ENCODE measurements around the gene IL12RB1. TPM values are rescaled to one million over a fixed set of nuclear protein-coding genes. Genes with fewer than 3 reads are reported as not detected.
A peak's percentile ranks its signal among the peaks of the same experiment; 100 is the strongest.

IL12RB1 gene
- total and polyA plus RNA-seq, 7 donors, result 0.14 to 0.53 (median 0.17) TPM; not detected in 1

- Histone ChIP-seq H3K27me3 (ENCODE audit: insufficient read depth in 3 of 3, low read length in 2 of 3) (no peaks in the 10 kb centered on the region), H3K4me1 (peaks cover 44% of the 10 kb centered on the region), H3K9me3 (no peaks in the 10 kb centered on the region), H3K4me3 (peak overlapping the region; percentile 59), H3K27ac (peak overlapping the region; percentile 97), H3K36me3 (ENCODE audit: insufficient read depth in 1 of 2, low read depth in 1 of 2) (no peaks in the 10 kb centered on the region)
- WGBS, 3 donors, result 42 to 55% (median 45%) methylated on average over 23 of the region's 23 CpGs
- TF ChIP-seq CTCF (IDR thresholded peaks at IDR 0.05), result no peak
- ATAC-seq, result peak in 2 of 4 donors; percentile 1 to 15
- DNase-seq, result peak; percentile 87 to 94
- intact Hi-C loops (cut with DNase I), result loop anchor here in 1 of 2 donors (5.0 kb wide), 1 partner anchor 1736 kb away; no protein-coding TSS in a partner anchor
Observed at GRCh38 chr19:18023622-18024251, 63.0 kb downstream of the IL12RB1 start.

- Histone ChIP-seq H3K27ac (peak overlapping the region; percentile 97), H3K9me3 (no peaks in the 10 kb centered on the region), H3K27me3 (ENCODE audit: insufficient read depth in 3 of 3, low read length in 2 of 3) (no peaks in the 10 kb centered on the region), H3K36me3 (ENCODE audit: insufficient read depth in 1 of 2, low read depth in 1 of 2) (no peaks in the 10 kb centered on the region), H3K4me3 (peak overlapping the region; percentile 59), H3K4me1 (peaks cover 60% of the 10 kb centered on the region)
- TF ChIP-seq CTCF (IDR thresholded peaks at IDR 0.05), result no peak
- ATAC-seq, result peak; percentile 18 to 46 (median 31)
- peak; percentile 93 to 97 for DNase-seq
- intact Hi-C loops (cut with DNase I), result loop anchor here in 1 of 2 donors (5.0 kb wide), 1 partner anchor 1734 kb away; no protein-coding TSS in a partner anchor
- 16 to 31% (median 21%) methylated on average over 21 of the region's 21 CpGs for WGBS, 3 donors
Observed at GRCh38 chr19:18021121-18021755, 65.5 kb downstream of the IL12RB1 start.

- DNase-seq (peak; percentile 97 to 99), ATAC-seq (peak; percentile 4 to 42 (median 36))
- no peaks in the 10 kb centered on the region for H3K9me3 ChIP-seq
- H3K4me1 ChIP-seq, result peaks cover 64% of the 10 kb centered on the region
- 19 to 25% (median 25%) methylated on average over 14 to 16 of the region's 16 CpGs for WGBS, 3 donors
- no peak for TF ChIP-seq CTCF (IDR thresholded peaks at IDR 0.05)
- peak overlapping the region; percentile 97 for H3K27ac ChIP-seq
- no peak overlapping the region for H3K4me3 ChIP-seq
- H3K27me3 ChIP-seq (ENCODE audit: insufficient read depth in 3 of 3, low read length in 2 of 3), result no peaks in the 10 kb centered on the region
- intact Hi-C loops (cut with DNase I), result loop anchor here in 1 of 2 donors (5.0 kb wide), 1 partner anchor 1733 kb away; no protein-coding TSS in a partner anchor
- peaks cover 0 to 2% of the 10 kb centered on the region in 2 donors for H3K36me3 ChIP-seq (ENCODE audit: insufficient read depth in 1 of 2, low read depth in 1 of 2)
Observed at GRCh38 chr19:18020212-18021085, 66.3 kb downstream of the IL12RB1 start.

GRCh38 chr19:18017275-18018083 is 69.3 kb downstream of the IL12RB1 start:
- H3K4me3 ChIP-seq, result no peak overlapping the region
- peaks cover 57% of the 10 kb centered on the region for H3K4me1 ChIP-seq
- WGBS, 3 donors, result 14 to 17% (median 17%) methylated on average over 15 of the region's 15 CpGs
- H3K27me3 ChIP-seq (ENCODE audit: insufficient read depth in 3 of 3, low read length in 2 of 3), result no peaks in the 10 kb centered on the region
- no peaks in the 10 kb centered on the region for H3K9me3 ChIP-seq
- DNase-seq, result peak; percentile 71 to 89
- intact Hi-C loops (cut with DNase I), result no loop called here
- ATAC-seq, result peak; percentile 43 to 56 (median 51)
- peak overlapping the region; percentile 97 for H3K27ac ChIP-seq
- no peak for TF ChIP-seq CTCF (IDR thresholded peaks at IDR 0.05)
- peaks cover 9 to 32% of the 10 kb centered on the region in 2 donors for H3K36me3 ChIP-seq (ENCODE audit: insufficient read depth in 1 of 2, low read depth in 1 of 2)
